ENCODE data around the gene SLC25A10.

The SLC25A10 gene

DNA sequence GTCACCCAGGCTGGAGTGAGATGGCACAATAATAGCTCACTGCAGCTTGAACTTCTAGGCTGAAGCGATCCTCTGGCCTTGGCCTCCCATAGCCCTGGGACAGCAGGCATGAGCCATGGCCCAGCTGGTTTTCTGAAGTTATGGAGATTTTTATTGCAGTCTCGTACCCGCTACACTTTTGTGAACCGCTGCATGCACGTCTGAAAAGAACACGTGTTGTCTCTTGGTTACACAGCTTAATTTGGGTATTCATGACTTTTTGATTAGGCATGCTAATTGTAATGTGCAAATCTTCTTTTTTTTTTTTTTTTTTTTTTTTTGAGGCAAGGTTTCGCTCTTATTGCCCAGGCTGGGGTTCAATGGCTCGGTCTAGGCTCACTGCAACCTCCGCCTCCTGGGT lies 13.4 kb downstream of the SLC25A10 start:
- no peak for DNase-seq (ENCODE audit: low read depth)
- no peak for TF ChIP-seq CTCF (IDR thresholded peaks at IDR 0.05; ENCODE audit: insufficient read depth, low read depth, low read length, missing control alignments)
- H3K4me3 ChIP-seq (ENCODE audit: low read depth, low read length), result no peak overlapping the region

DNA sequence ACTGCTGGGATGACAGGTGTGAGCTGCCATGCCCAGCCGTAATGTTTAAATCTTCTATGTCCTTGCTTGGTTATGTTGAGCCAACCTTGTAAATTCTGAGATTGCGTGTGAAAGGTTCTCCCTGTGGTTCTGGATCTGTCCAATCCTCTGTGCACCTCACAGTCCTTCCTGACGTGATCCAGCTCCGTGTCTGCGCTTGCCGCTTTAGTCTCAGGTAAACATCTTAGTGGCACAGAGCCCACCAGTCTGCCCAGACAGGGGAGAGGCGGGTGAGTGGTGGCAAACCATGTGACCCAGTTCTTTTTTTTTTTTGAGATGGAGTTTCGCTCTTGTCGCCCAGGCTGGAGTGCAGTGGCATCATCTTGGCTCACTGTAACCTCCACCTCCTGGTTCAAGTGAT lies 13.9 kb downstream of the SLC25A10 start:
- no peak for DNase-seq (ENCODE audit: low read depth)
- no peak for TF ChIP-seq CTCF (IDR thresholded peaks at IDR 0.05; ENCODE audit: insufficient read depth, low read depth, low read length, missing control alignments)
- no peak overlapping the region for H3K4me3 ChIP-seq (ENCODE audit: low read depth, low read length)

GRCh38 chr17:81727324-81728031 lies 15.4 kb downstream of the SLC25A10 start:
- TF ChIP-seq CTCF (IDR thresholded peaks at IDR 0.05; ENCODE audit: insufficient read depth, low read depth, low read length, missing control alignments), result no peak
- DNase-seq (ENCODE audit: low read depth), result no peak
- no peak overlapping the region for H3K4me3 ChIP-seq (ENCODE audit: low read depth, low read length)

GRCh38 chr17:81733507-81734404 lies 21.7 kb downstream of the SLC25A10 start:
- DNase-seq (ENCODE audit: low read depth), result peak; percentile 70
- no peak overlapping the region for H3K4me3 ChIP-seq (ENCODE audit: low read depth, low read length)
- TF ChIP-seq CTCF (IDR thresholded peaks at IDR 0.05; ENCODE audit: insufficient read depth, low read depth, low read length, missing control alignments), result peak; percentile 89

DNA sequence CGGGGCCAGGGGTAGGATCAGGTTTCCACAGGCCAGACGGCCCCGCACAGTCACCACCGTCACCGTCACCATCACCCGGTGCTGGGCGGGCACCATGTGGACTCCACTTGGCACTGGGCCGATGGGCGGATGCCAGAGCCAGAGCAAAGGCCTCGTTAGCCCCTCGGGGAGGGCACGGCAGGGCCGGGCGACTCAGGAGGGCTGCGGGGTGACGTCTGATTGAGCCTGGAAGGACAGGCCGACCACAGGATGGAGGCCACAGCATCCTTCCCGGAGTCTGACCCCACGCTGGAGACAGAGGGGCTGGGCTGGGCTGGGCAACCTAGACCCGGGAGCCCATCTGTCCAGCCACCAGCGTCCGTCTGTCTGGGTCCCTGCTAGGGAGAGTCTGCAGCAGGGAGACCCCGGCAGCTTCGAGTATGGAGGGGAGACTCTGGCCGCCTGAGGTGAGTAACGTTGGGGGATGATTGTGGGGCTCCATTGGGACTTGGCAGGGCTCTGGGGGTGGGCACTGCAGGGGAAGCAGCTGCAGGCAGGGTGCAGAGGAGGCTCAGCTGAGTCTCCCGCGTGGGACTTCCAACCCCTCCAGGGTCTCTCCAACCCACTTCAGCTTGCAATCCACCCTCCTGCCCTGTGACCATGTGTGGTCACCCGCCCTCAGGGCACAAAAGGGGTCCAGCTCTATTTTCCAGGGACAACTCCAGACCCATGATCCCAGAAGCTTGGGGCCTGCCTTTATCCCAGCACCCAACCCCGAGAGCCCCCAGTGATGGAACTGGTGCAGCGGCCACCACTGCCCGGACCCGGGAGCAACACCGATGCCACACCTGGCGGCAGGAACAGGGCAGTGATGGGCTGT lies 22.6 kb downstream of the SLC25A10 start:
- TF ChIP-seq CTCF (IDR thresholded peaks at IDR 0.05; ENCODE audit: insufficient read depth, low read depth, low read length, missing control alignments), result no peak
- no peak overlapping the region for H3K4me3 ChIP-seq (ENCODE audit: low read depth, low read length)
- DNase-seq (ENCODE audit: low read depth), result no peak

DNA sequence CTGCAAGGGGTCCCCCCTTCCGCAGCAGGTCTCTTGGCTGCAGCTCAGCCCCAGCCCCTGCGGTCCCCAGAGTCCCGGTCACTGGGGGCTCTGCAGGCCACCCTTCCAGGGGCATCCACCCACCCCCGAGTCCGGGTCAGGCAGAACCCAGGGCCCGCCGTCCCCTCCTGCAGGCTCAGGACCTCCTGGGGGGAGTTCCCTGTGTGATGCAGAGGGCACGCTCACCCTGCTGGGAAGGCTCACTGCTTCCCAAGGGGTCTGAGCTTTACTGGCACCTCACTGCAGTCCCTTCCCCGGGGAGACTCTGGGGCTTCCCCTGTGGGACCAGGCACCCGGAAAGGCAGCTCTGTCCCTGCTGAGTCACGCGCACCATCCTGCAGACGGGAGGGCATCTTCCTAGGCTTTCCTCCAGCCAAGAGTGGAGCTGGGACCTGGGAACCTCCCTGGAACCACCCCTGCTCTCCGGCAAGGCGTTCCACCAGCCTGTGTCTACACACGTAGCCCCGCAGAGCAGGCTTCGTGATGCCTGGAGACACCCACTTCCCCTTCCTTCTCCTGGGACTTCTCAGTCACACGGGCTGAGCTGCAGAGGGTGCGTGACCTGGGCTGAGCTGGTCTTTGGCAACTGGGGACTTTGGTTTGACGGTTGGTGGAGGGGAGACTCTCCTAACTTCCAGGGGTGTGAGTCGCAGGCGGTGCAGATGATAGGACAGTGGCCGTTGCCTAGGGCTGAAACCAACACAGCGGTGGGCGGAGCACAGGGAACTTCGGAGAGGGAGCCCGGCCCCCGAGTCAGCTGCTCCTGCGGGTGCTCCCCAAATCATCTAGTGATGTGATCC lies 23.4 kb downstream of the SLC25A10 start:
- peak overlapping the region; percentile 19 for H3K4me3 ChIP-seq (ENCODE audit: low read depth, low read length)
- DNase-seq (ENCODE audit: low read depth), result peak; percentile 58
- no peak for TF ChIP-seq CTCF (IDR thresholded peaks at IDR 0.05; ENCODE audit: insufficient read depth, low read depth, low read length, missing control alignments)
